A673 (cell line): ENCODE results near the gene CLK3.

Experiments
- CTCF ChIP-seq: fragments of 300-800, 200-600 bp; sonication (generic); conservative IDR thresholded peaks from 2 replicates; pipeline ENCODE4 v1.5.1; 2017; ENCODE audit warnings: low read depth, mild to moderate bottlenecking, antibody characterized with exemption, low read length, moderate library complexity, mixed read lengths
- EZH2 ChIP-seq: fragments of 200-600 bp; sonication (generic); IDR thresholded peaks from 2 replicates; pipeline ENCODE4 v1.6.1; 2017; ENCODE audit warnings: borderline replicate concordance, low read depth, mild to moderate bottlenecking, mixed read lengths, antibody characterized with exemption, low read length; ENCODE audit not compliant: poor library complexity, severe bottlenecking

DNA sequence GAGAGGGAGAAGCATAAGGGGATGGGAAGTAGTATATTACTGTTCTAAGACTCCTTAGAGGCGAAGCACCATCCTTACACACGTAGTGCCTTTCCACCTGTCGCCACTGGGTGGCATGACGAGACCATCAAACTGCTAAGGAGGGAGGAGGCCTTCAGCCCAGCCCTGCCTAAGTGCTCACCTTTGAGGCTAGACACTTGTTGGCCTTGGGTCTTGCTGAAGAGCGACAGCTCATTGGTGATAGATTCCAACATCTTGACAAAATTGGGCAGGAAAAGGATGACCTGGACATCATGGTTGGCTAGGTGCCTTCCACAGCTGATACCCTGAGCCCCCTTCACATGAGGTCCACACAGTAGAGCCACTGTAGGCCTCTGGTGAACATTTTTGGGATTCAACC, 19.6 kb downstream of the CLK3 start:
- TF ChIP-seq CTCF (peak; percentile 92), EZH2 (no peak)
